ENCODE data around the gene SCYGR5.

The SCYGR5 gene

DNA sequence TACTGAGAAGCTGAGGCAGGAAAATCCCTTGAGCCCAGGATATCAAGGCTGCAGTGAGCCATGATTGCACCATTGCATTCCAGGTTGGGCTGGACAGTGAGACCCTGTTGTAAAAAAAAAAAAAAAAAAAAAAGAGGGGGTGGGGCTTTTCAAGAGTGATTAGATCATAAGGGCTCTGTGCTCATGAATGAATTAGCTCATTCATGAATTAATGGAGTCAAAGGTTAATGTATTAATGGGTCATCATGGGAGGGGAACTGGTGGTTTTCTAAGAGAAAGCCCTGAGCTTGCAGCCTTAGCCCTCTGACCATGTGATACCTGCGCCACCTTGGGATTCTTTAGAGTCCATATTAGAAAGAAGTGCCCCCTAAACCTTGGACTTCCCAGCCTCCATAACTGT lies 46.7 kb downstream of the SCYGR5 start:
- no peak overlapping the region for H3K27ac ChIP-seq (ENCODE audit: low read depth, low read length)
- no peak overlapping the region for H3K9ac ChIP-seq (ENCODE audit: low read length)
- no peaks in the 10 kb centered on the region for H3K79me2 ChIP-seq (ENCODE audit: insufficient read depth, low read length)
- no peaks in the 10 kb centered on the region for H3K9me3 ChIP-seq (ENCODE audit: insufficient read depth, low read length)
- H2AFZ ChIP-seq (ENCODE audit: low read depth, low read length, severe bottlenecking), result no peak overlapping the region
- no peaks in the 10 kb centered on the region for H3K36me3 ChIP-seq (ENCODE audit: low read length)
- H3K27me3 ChIP-seq (ENCODE audit: low read length), result no peaks in the 10 kb centered on the region
- no peaks in the 10 kb centered on the region for H3K9me2 ChIP-seq (replicated peaks; ENCODE audit: insufficient read depth, low read length)
- no peaks in the 10 kb centered on the region for H4K20me1 ChIP-seq (ENCODE audit: low read depth, low read length)
- no peak for TF ChIP-seq EZH2phosphoT487 (conservative IDR thresholded peaks at IDR 0.05; ENCODE audit: low read length)
- TF ChIP-seq, protein P1, sequence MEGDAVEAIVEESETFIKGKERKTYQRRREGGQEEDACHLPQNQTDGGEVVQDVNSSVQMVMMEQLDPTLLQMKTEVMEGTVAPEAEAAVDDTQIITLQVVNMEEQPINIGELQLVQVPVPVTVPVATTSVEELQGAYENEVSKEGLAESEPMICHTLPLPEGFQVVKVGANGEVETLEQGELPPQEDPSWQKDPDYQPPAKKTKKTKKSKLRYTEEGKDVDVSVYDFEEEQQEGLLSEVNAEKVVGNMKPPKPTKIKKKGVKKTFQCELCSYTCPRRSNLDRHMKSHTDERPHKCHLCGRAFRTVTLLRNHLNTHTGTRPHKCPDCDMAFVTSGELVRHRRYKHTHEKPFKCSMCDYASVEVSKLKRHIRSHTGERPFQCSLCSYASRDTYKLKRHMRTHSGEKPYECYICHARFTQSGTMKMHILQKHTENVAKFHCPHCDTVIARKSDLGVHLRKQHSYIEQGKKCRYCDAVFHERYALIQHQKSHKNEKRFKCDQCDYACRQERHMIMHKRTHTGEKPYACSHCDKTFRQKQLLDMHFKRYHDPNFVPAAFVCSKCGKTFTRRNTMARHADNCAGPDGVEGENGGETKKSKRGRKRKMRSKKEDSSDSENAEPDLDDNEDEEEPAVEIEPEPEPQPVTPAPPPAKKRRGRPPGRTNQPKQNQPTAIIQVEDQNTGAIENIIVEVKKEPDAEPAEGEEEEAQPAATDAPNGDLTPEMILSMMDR (IDR thresholded peaks at IDR 0.05; ENCODE audit: insufficient read depth, low read length, poor library complexity, severe bottlenecking), result no peak
- no peaks in the 10 kb centered on the region for H3F3A ChIP-seq (ENCODE audit: insufficient read depth)
- no peak overlapping the region for H3K4me2 ChIP-seq (ENCODE audit: low read depth, low read length, poor library complexity, severe bottlenecking)
- H3K4me3 ChIP-seq (ENCODE audit: insufficient read depth, low read length, poor library complexity, severe bottlenecking), result no peak overlapping the region

DNA sequence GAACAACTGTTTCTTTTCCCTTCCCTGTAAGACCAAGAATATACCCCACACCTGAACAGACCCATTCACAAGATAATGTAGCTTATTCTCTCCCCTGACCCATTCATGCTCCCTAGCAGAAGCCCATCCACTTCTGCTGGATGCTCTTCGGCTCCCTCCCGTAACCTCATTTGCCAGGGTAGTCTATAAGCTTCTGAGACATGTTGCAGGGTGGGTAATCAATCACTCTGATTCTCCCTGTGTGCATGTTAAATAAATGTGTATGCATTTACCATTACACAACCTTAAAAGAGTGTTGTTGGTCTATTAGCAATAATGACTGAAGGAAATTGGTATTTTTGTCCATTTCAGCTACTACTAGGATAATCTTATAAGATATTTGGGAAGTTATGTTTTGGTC lies 49.9 kb downstream of the SCYGR5 start:
- H3K9me3 ChIP-seq (ENCODE audit: insufficient read depth, low read length), result no peaks in the 10 kb centered on the region
- no peaks in the 10 kb centered on the region for H3K36me3 ChIP-seq (ENCODE audit: low read length)

More for the DNA sequence above, 49.9 kb downstream of the SCYGR5 start:
- no peak overlapping the region for H3K4me3 ChIP-seq (ENCODE audit: insufficient read depth, low read length, poor library complexity, severe bottlenecking)
- no peaks in the 10 kb centered on the region for H4K20me1 ChIP-seq (ENCODE audit: low read depth, low read length)
- H2AFZ ChIP-seq (ENCODE audit: low read depth, low read length, severe bottlenecking), result no peak overlapping the region
- no peaks in the 10 kb centered on the region for H3K79me2 ChIP-seq (ENCODE audit: insufficient read depth, low read length)
- no peak overlapping the region for H3K27ac ChIP-seq (ENCODE audit: low read depth, low read length)
- H3K27me3 ChIP-seq (ENCODE audit: low read length), result no peaks in the 10 kb centered on the region
- no peak overlapping the region for H3K4me2 ChIP-seq (ENCODE audit: low read depth, low read length, poor library complexity, severe bottlenecking)
- TF ChIP-seq, protein P1 (IDR thresholded peaks at IDR 0.05; ENCODE audit: insufficient read depth, low read length, poor library complexity, severe bottlenecking), result no peak
- TF ChIP-seq EZH2phosphoT487 (conservative IDR thresholded peaks at IDR 0.05; ENCODE audit: low read length), result no peak
- no peak overlapping the region for H3K9ac ChIP-seq (ENCODE audit: low read length)
- no peaks in the 10 kb centered on the region for H3K9me2 ChIP-seq (replicated peaks; ENCODE audit: insufficient read depth, low read length)
- no peaks in the 10 kb centered on the region for H3F3A ChIP-seq (ENCODE audit: insufficient read depth)
